ENCODE data around the gene DIP2B.

The DIP2B gene

DNA sequence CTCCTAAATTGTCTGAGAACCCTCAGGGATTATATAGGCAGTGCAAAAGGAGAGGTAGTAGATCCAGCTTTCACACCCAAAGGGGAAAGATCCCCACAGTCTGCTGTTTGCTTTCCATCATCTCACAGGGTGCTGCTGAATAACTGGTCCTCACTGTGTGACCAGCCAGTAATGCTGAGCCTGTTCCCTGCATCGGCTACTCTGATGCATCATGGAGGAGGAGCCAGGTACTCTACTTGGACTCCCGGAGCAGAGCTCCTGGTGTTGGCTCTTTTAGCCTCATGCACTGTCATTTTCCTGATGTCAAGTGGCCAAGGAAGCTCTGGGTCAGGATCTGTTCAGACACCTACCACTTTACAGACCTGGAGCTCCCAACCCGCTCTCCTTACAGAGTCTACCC lies 131.7 kb downstream of the DIP2B start:
- Histone ChIP-seq H3K4me1 (ENCODE audit: low read depth, poor library complexity, severe bottlenecking) (no peaks in the 10 kb centered on the region), H3K9ac (no peak overlapping the region), H3K27me3 (ENCODE audit: insufficient read depth, low read depth) (no peaks in the 10 kb centered on the region), H4K20me1 (ENCODE audit: insufficient read depth) (no peaks in the 10 kb centered on the region), H3K4me2 (no peak overlapping the region), H2AFZ (ENCODE audit: low read depth) (no peak overlapping the region), H3K4me3 (IDR thresholded peaks at IDR 0.05; ENCODE audit: insufficient read depth, low read depth, low read length) (no peak overlapping the region), H3K27ac (no peak overlapping the region), H3K79me2 (ENCODE audit: insufficient read depth, low read depth) (no peaks in the 10 kb centered on the region), H3K36me3 (ENCODE audit: insufficient read depth) (no peaks in the 10 kb centered on the region)
- TF ChIP-seq CTCF (conservative IDR thresholded peaks at IDR 0.05; ENCODE audit: low read depth, low read length) = no peak

DNA sequence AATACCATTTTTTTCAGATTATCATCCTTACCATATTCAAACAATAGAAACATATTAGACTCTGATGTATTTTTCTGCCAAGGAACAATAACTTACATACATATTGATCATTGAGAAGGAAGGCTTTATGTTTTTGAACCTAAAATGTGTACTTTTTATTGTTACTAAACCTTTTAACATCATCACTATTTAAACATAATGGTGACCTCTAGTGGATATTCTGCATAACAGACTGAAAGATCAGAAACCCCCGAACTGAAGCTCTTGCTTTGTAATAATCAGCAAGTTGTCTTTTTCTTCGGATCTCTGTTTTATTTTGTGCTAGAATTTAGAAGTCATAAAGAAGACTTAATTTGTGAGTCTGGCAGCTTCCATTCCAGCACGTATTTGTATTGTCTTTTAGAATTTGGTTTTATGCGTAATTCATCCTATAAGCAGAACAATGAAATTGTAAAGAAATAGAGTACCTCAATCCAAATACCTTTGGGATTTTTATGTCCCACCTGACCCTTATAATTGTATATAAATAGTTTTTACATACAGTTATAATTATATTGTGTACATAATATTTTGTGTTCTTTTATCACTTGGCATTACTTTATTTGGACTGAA lies 133.2 kb downstream of the DIP2B start:
- Histone ChIP-seq H4K20me1 (ENCODE audit: insufficient read depth) (no peaks in the 10 kb centered on the region), H3K27ac (no peak overlapping the region), H3K36me3 (ENCODE audit: insufficient read depth) (no peaks in the 10 kb centered on the region), H3K4me2 (no peak overlapping the region), H3K4me3 (IDR thresholded peaks at IDR 0.05; ENCODE audit: insufficient read depth, low read depth, low read length) (no peak overlapping the region), H3K4me1 (ENCODE audit: low read depth, poor library complexity, severe bottlenecking) (no peaks in the 10 kb centered on the region), H3K9ac (no peak overlapping the region), H3K79me2 (ENCODE audit: insufficient read depth, low read depth) (no peaks in the 10 kb centered on the region), H2AFZ (ENCODE audit: low read depth) (no peak overlapping the region), H3K27me3 (ENCODE audit: insufficient read depth, low read depth) (no peaks in the 10 kb centered on the region)
- peak; percentile 76 for TF ChIP-seq CTCF (conservative IDR thresholded peaks at IDR 0.05; ENCODE audit: low read depth, low read length)

DNA sequence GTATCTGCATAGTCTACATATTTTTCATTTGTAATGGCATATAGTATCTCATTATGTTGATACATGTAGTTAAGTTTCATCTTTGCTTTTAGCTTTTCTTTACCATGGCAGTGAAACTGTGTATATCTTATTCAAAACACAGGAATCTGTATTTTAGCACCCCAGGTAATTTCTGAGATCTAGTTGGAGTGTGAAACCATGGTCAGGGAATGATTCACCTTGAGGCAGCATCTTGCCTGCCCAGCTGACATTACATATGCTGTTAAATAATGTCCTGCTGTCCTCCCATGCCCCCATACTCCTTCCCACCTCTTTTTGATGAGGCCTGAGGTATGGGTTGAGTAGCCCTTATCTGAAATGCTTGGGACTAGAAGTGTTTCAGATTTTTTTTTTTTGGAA lies 133.7 kb downstream of the DIP2B start:
- no peaks in the 10 kb centered on the region for H3K4me1 ChIP-seq (ENCODE audit: low read depth, poor library complexity, severe bottlenecking)

DNA sequence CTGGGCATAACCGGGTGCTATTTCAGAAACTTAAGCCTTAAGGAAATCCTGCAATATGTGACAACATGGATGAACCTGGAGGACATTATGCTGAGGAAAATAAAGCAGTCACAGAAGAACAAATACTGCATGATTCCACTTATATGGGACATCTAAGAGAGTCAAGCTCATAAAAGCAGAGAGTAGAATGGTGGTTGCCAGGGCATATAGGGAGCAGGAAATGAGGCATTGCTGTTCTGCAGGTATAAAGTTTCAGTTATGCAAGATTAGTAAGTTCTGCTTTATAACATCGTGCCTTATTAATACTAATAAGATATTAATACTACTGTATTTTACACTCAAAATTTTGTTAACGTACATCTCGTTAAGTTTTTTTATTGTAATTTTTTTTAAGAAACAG lies 134.9 kb downstream of the DIP2B start:
- no peak overlapping the region for H3K27ac ChIP-seq
- H3K79me2 ChIP-seq (ENCODE audit: insufficient read depth, low read depth) = no peaks in the 10 kb centered on the region
- no peaks in the 10 kb centered on the region for H3K36me3 ChIP-seq (ENCODE audit: insufficient read depth)
- H2AFZ ChIP-seq (ENCODE audit: low read depth) = no peak overlapping the region
- no peak for TF ChIP-seq CTCF (conservative IDR thresholded peaks at IDR 0.05; ENCODE audit: low read depth, low read length)
- H3K4me1 ChIP-seq (ENCODE audit: low read depth, poor library complexity, severe bottlenecking) = no peaks in the 10 kb centered on the region
- no peak overlapping the region for H3K9ac ChIP-seq
- H3K4me3 ChIP-seq (IDR thresholded peaks at IDR 0.05; ENCODE audit: insufficient read depth, low read depth, low read length) = no peak overlapping the region
- H3K27me3 ChIP-seq (ENCODE audit: insufficient read depth, low read depth) = no peaks in the 10 kb centered on the region
- no peak overlapping the region for H3K4me2 ChIP-seq
- no peaks in the 10 kb centered on the region for H4K20me1 ChIP-seq (ENCODE audit: insufficient read depth)

More for the DNA sequence above, 133.7 kb downstream of the DIP2B start:
- Histone ChIP-seq H4K20me1 (ENCODE audit: insufficient read depth) (no peaks in the 10 kb centered on the region), H3K36me3 (ENCODE audit: insufficient read depth) (no peaks in the 10 kb centered on the region), H3K9ac (no peak overlapping the region), H3K79me2 (ENCODE audit: insufficient read depth, low read depth) (no peaks in the 10 kb centered on the region), H3K27me3 (ENCODE audit: insufficient read depth, low read depth) (no peaks in the 10 kb centered on the region), H2AFZ (ENCODE audit: low read depth) (no peak overlapping the region), H3K4me2 (no peak overlapping the region), H3K4me3 (IDR thresholded peaks at IDR 0.05; ENCODE audit: insufficient read depth, low read depth, low read length) (no peak overlapping the region), H3K27ac (no peak overlapping the region)
- no peak for TF ChIP-seq CTCF (conservative IDR thresholded peaks at IDR 0.05; ENCODE audit: low read depth, low read length)

Data from KMS-11 (cell line).